Trophoblast cell (in vitro differentiated cells and primary cell): Measurements from ENCODE around the gene MARCHF10.

Source experiments
- DNase-seq, 2 donors: peaks; one replicate each; pipeline ENCODE4 v3.0.0-alpha.2; 2016
- H2AFZ ChIP-seq: 2 replicates; pipeline ENCODE4 v1.6.1; 2013; ENCODE audit warnings: low read length, moderate library complexity, mild to moderate bottlenecking; ENCODE audit not compliant: insufficient read depth, poor library complexity
- H2AK5ac ChIP-seq: 2 replicates; pipeline ENCODE4 v1.6.1; 2013; ENCODE audit warnings: mild to moderate bottlenecking, low read length
- H2BK120ac ChIP-seq: 2 replicates; pipeline ENCODE4 v1.6.1; 2013; ENCODE audit warnings: low read length, mild to moderate bottlenecking, moderate library complexity; ENCODE audit not compliant: insufficient read depth, poor library complexity
- H2BK12ac ChIP-seq: 2 replicates; pipeline ENCODE4 v1.6.1; 2013; ENCODE audit warnings: mild to moderate bottlenecking, low read length, moderate library complexity
- H2BK5ac ChIP-seq: 2 replicates; pipeline ENCODE4 v1.6.1; 2013; ENCODE audit warnings: low read length, low read depth, moderate library complexity, mild to moderate bottlenecking; ENCODE audit not compliant: poor library complexity
- H3K14ac ChIP-seq: 2 replicates; pipeline ENCODE4 v1.6.1; 2013; ENCODE audit warnings: mild to moderate bottlenecking, low read length
- H3K18ac ChIP-seq: 2 replicates; pipeline ENCODE4 v1.6.1; 2013; ENCODE audit warnings: mild to moderate bottlenecking, low read length
- H3K23ac ChIP-seq: 2 replicates; pipeline ENCODE4 v1.6.1; 2013; ENCODE audit warnings: low read length
- H3K27ac ChIP-seq: 2 replicates; pipeline ENCODE4 v1.5.1; 2013; ENCODE audit warnings: low read depth, mild to moderate bottlenecking, inconsistent platforms, low read length, moderate library complexity
- H3K27me3 ChIP-seq: 2 replicates; pipeline ENCODE4 v1.6.1; 2013; ENCODE audit warnings: inconsistent platforms, mild to moderate bottlenecking, low read length, moderate library complexity; ENCODE audit not compliant: insufficient read depth
- H3K36me3 ChIP-seq, 2 experiments: 1 replicate in 1 of 2; 2 replicates in 1 of 2; pipeline ENCODE4 v1.6.1; 2013; ENCODE audit warnings: low read length in 2 of 2, mild to moderate bottlenecking in 2 of 2, moderate library complexity in 1 of 2; ENCODE audit not compliant: insufficient read depth in 2 of 2, control insufficient read depth in 1 of 2
- H3K4ac ChIP-seq: 2 replicates; pipeline ENCODE4 v1.6.1; 2013; ENCODE audit warnings: low read depth, mild to moderate bottlenecking, low read length, moderate library complexity
- H3K4me1 ChIP-seq, 2 experiments: 1 replicate in 1 of 2; 2 replicates in 1 of 2; pipeline ENCODE4 v1.6.1; 2013; ENCODE audit warnings: low read length in 2 of 2, mild to moderate bottlenecking in 2 of 2, moderate library complexity in 1 of 2; ENCODE audit not compliant: insufficient read depth in 2 of 2, control insufficient read depth in 1 of 2
- H3K4me2 ChIP-seq: 2 replicates; pipeline ENCODE4 v1.6.1; 2013; ENCODE audit warnings: inconsistent platforms, mild to moderate bottlenecking, low read length, moderate library complexity
- H3K4me3 ChIP-seq: 2 replicates; pipeline ENCODE4 v1.5.1; 2013; ENCODE audit warnings: mild to moderate bottlenecking, low read depth, low read length, inconsistent platforms
- H3K79me1 ChIP-seq: one replicate; pipeline ENCODE4 v1.6.1; 2013; ENCODE audit warnings: low read length
- H3K79me2 ChIP-seq: 2 replicates; pipeline ENCODE4 v1.6.1; 2013; ENCODE audit warnings: low read length, mild to moderate bottlenecking; ENCODE audit not compliant: control insufficient read depth, insufficient read depth, poor library complexity
- H3K9ac ChIP-seq: 2 replicates; pipeline ENCODE4 v1.6.1; 2013; ENCODE audit warnings: mild to moderate bottlenecking, low read length
- H3K9me3 ChIP-seq: 2 replicates; pipeline ENCODE4 v1.6.1; 2013; ENCODE audit warnings: low read depth, mild to moderate bottlenecking, control low read depth, inconsistent platforms, low read length; ENCODE audit not compliant: insufficient read depth
- H4K12ac ChIP-seq: 2 replicates; pipeline ENCODE4 v1.6.1; 2013; ENCODE audit warnings: low read depth, mild to moderate bottlenecking, low read length, moderate library complexity
- H4K8ac ChIP-seq: 2 replicates; pipeline ENCODE4 v1.6.1; 2013; ENCODE audit warnings: low read depth, mild to moderate bottlenecking, low read length, moderate library complexity
- H4K91ac ChIP-seq: one replicate; pipeline ENCODE4 v1.6.1; 2013; ENCODE audit warnings: low read depth, mild to moderate bottlenecking, low read length, moderate library complexity
- WGBS: extraction: QIAGEN DNeasy Blood & Tissue Kit; methylation state at CpG from one replicate; pipeline ENCODE4 v1.1.7; 2013; ENCODE audit warnings: missing lambda C conversion rate; ENCODE audit not compliant: insufficient read length, insufficient coverage; ENCODE audit errors: extremely low coverage; 5-methylcytosine and 5-hydroxymethylcytosine counted together

Gene MARCHF10

DNA sequence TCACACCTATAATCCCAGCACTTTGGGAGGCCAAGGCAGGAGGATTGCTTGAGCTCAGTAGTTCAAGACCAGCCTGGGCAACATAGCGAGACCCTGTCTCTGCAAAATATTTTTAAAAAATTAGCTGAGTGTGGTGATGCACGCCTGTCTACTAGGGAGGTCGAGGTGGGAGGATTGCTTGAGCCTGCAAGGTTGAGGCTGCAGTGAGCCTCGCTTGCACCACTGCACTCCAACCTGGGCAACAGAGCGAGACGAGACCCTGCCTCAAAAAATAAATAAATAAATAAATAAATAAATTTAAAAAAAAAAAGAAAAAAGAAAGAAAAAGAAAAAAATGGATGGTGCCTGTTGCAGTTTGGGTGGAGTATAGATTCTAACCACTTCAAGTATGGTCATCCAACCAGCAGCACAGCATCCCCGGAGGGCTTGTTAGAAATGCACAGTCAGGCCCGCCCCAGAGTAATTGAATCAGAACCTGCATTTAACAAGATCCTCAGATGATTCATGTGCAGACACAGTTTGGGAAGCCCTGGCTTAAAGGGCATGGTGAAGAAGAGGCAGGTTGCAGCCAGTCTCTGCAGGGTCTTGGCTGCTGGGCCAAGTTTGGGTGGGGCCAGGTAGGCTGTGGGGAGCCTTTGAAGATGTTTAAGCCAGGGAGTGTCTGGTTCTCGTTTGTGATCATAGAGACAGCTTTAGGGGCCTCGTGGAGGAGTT, 139.9 kb downstream of the MARCHF10 start:
- Histone ChIP-seq H3K14ac (no peak overlapping the region), H3K27me3 (no peaks in the 10 kb centered on the region), H3K9me3 (peaks cover 3% of the 10 kb centered on the region), H3K4ac (no peak overlapping the region), H3K23ac (no peak overlapping the region), H3K79me1 (no peaks in the 10 kb centered on the region), H3K27ac (no peak overlapping the region), H4K12ac (no peak overlapping the region), H4K91ac (no peak overlapping the region), H2AK5ac (no peak overlapping the region), H2BK12ac (no peak overlapping the region), H3K4me2 (no peak overlapping the region), H3K4me3 (no peak overlapping the region), H3K79me2 (no peaks in the 10 kb centered on the region), H3K4me1 (no peaks in the 10 kb centered on the region), H4K8ac (no peak overlapping the region), H2BK120ac (no peak overlapping the region), H2BK5ac (no peak overlapping the region), H3K9ac (no peak overlapping the region), H2AFZ (no peak overlapping the region), H3K36me3 (peaks cover 54 to 63% of the 10 kb centered on the region in 2 experiments), H3K18ac (no peak overlapping the region)
- no CpG with 5 or more reads among the region's 10 CpGs for WGBS
- DNase-seq: peak; percentile 72 to 76

- Histone ChIP-seq H3K9ac (no peak overlapping the region), H3K79me1 (no peaks in the 10 kb centered on the region), H3K36me3 (peaks cover 50 to 57% of the 10 kb centered on the region in 2 experiments), H3K4me3 (no peak overlapping the region), H3K27me3 (no peaks in the 10 kb centered on the region), H4K12ac (no peak overlapping the region), H2AK5ac (no peak overlapping the region), H2BK12ac (no peak overlapping the region), H3K4me2 (no peak overlapping the region), H3K23ac (no peak overlapping the region), H2AFZ (no peak overlapping the region), H4K91ac (no peak overlapping the region), H3K4me1 (no peaks in the 10 kb centered on the region), H3K18ac (no peak overlapping the region), H3K27ac (no peak overlapping the region), H3K4ac (no peak overlapping the region), H2BK5ac (no peak overlapping the region), H3K79me2 (no peaks in the 10 kb centered on the region), H3K9me3 (peaks cover 3% of the 10 kb centered on the region), H4K8ac (no peak overlapping the region), H2BK120ac (no peak overlapping the region), H3K14ac (no peak overlapping the region)
- no peak for DNase-seq
- WGBS: no CpG with 5 or more reads among the region's 40 CpGs
These were observed 141.1 kb downstream of the MARCHF10 start for GRCh38 chr17:62666801-62667591.

DNA sequence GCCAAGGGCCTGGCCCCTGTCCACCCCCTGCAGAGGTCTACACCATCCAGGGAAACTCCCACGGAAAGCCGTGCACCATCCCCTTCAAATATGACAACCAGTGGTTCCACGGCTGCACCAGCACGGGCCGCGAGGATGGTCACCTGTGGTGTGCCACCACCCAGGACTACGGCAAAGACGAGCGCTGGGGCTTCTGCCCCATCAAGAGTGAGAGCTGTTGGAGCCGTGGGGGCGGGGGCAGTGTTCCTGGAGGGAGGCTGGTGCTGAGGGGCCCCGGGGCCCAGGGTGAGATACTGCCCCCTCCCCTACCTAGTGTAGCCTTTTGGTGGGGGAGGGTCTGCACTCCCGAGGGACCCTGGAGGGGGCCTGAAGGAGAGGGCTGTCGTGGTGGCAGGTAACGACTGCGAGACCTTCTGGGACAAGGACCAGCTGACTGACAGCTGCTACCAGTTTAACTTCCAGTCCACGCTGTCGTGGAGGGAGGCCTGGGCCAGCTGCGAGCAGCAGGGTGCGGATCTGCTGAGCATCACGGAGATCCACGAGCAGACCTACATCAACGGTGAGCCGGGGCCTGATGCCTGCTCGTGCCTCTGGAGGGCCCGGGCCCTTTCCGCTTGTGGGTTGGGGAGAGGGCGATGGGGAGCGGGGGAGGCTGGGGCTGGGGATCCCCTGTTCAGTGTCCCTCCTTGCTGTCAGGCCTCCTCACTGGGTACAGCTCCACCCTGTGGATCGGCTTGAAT, 141.9 kb downstream of the MARCHF10 start:
- H3K9ac ChIP-seq: no peak overlapping the region
- H2AFZ ChIP-seq: no peak overlapping the region
- H3K36me3 ChIP-seq: peaks cover 43 to 50% of the 10 kb centered on the region in 2 experiments
- H3K23ac ChIP-seq: no peak overlapping the region
- H2BK12ac ChIP-seq: no peak overlapping the region
- H3K18ac ChIP-seq: no peak overlapping the region
- no CpG with 5 or more reads among the region's 30 CpGs for WGBS
- no peak overlapping the region for H2BK120ac ChIP-seq
- H3K9me3 ChIP-seq: peaks cover 3% of the 10 kb centered on the region
- no peak overlapping the region for H3K4me3 ChIP-seq
- H3K79me2 ChIP-seq: no peaks in the 10 kb centered on the region
- no peak overlapping the region for H3K4me2 ChIP-seq
- H2AK5ac ChIP-seq: no peak overlapping the region
- H2BK5ac ChIP-seq: no peak overlapping the region
- no peaks in the 10 kb centered on the region for H3K4me1 ChIP-seq
- H4K8ac ChIP-seq: no peak overlapping the region
- H3K79me1 ChIP-seq: no peaks in the 10 kb centered on the region
- no peaks in the 10 kb centered on the region for H3K27me3 ChIP-seq
- H4K12ac ChIP-seq: no peak overlapping the region
- no peak overlapping the region for H3K14ac ChIP-seq
- H4K91ac ChIP-seq: no peak overlapping the region
- DNase-seq: no peak
- H3K4ac ChIP-seq: no peak overlapping the region
- no peak overlapping the region for H3K27ac ChIP-seq

DNA sequence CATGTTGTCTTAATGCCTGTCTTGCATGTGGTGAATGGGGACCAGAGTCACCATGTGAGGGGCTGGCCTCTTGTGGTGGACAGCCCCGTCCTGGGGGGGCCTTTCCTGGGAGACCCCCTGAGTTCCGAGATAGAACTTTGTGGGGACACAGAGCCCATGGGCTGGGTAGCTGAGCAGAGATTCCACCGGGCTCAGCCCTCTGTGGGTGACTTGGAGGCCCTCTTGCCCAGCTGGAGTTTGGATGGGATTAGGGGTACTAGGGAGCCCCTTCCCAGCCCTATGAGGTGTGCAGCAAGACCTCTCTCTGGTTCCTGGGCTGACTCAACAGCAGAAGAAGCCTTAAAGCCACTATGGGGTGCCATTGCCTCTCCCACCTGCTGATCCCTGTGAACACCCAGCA, 142.5 kb downstream of the MARCHF10 start:
- Histone ChIP-seq H3K27ac (no peak overlapping the region), H2BK12ac (no peak overlapping the region), H3K4me1 (no peaks in the 10 kb centered on the region), H3K23ac (no peak overlapping the region), H3K4me2 (no peak overlapping the region), H3K14ac (no peak overlapping the region), H3K9me3 (peaks cover 3% of the 10 kb centered on the region), H2AFZ (no peak overlapping the region), H3K9ac (no peak overlapping the region), H3K79me2 (no peaks in the 10 kb centered on the region), H3K27me3 (no peaks in the 10 kb centered on the region), H3K4me3 (no peak overlapping the region), H3K4ac (no peak overlapping the region), H2BK120ac (no peak overlapping the region), H4K8ac (no peak overlapping the region), H3K79me1 (no peaks in the 10 kb centered on the region), H3K18ac (no peak overlapping the region), H3K36me3 (peaks cover 43 to 46% of the 10 kb centered on the region in 2 experiments), H2BK5ac (no peak overlapping the region), H4K91ac (no peak overlapping the region), H2AK5ac (no peak overlapping the region), H4K12ac (no peak overlapping the region)
- no CpG with 5 or more reads among the region's 3 CpGs for WGBS
- no peak for DNase-seq
